HG03175 (cell line): ENCODE results near the gene ADCYAP1.

Experiments used
- ATAC-seq: cut with Tn5 transposase; IDR thresholded peaks from one replicate; pipeline ENCODE4 v1.9.1; 2021; ENCODE audit warnings: mild to moderate bottlenecking, moderate library complexity; ENCODE audit not compliant: unreplicated experiment

Gene ADCYAP1

GRCh38 chr18:908758-909724, 4.4 kb downstream of the ADCYAP1 start:
- ATAC-seq: no peak

- ATAC-seq: no peak
These were observed 5.6 kb downstream of the ADCYAP1 start for GRCh38 chr18:910247-910646.

- ATAC-seq: no peak
These were observed 6.4 kb downstream of the ADCYAP1 start for GRCh38 chr18:911025-911424.

- ATAC-seq: no peak
These were observed 6.8 kb downstream of the ADCYAP1 start for GRCh38 chr18:911486-911885.

GRCh38 chr18:916562-916961, 11.9 kb downstream of the ADCYAP1 start:
- no peak for ATAC-seq

- ATAC-seq: no peak
These were observed 14.4 kb downstream of the ADCYAP1 start for GRCh38 chr18:919078-919477.

GRCh38 chr18:923144-923866, 18.6 kb downstream of the ADCYAP1 start:
- no peak for ATAC-seq

GRCh38 chr18:924987-925386, 20.3 kb downstream of the ADCYAP1 start:
- no peak for ATAC-seq

GRCh38 chr18:926946-927345, 22.3 kb downstream of the ADCYAP1 start:
- ATAC-seq: no peak

GRCh38 chr18:933082-933481, 28.4 kb downstream of the ADCYAP1 start:
- no peak for ATAC-seq

GRCh38 chr18:934518-935133, 30.0 kb downstream of the ADCYAP1 start:
- no peak for ATAC-seq

- no peak for ATAC-seq
These were observed 32.3 kb downstream of the ADCYAP1 start for GRCh38 chr18:936941-937340.

- no peak for ATAC-seq
These were observed 34.5 kb downstream of the ADCYAP1 start for GRCh38 chr18:939166-939565.

GRCh38 chr18:939958-940357, 35.3 kb downstream of the ADCYAP1 start:
- ATAC-seq: no peak

- ATAC-seq: no peak
These were observed 36.7 kb downstream of the ADCYAP1 start for GRCh38 chr18:941331-941730.

GRCh38 chr18:944440-944839, 39.8 kb downstream of the ADCYAP1 start:
- ATAC-seq: no peak

- no peak for ATAC-seq
These were observed 45.3 kb downstream of the ADCYAP1 start for GRCh38 chr18:949724-950631.

- no peak for ATAC-seq
These were observed 46.3 kb downstream of the ADCYAP1 start for GRCh38 chr18:950882-951495.

- no peak for ATAC-seq
These were observed 50.9 kb downstream of the ADCYAP1 start for GRCh38 chr18:955384-956066.

GRCh38 chr18:957829-958228, 53.2 kb downstream of the ADCYAP1 start:
- ATAC-seq: no peak
